GM19438 (cell line): ENCODE results near the gene RHOA.
"Not testable (repeated sequence)": the region's sequence is repeated elsewhere in the genome, so short reads cannot be mapped to it uniquely, and the experiment has no call there.

Experiments
- ATAC-seq: cut with Tn5 transposase; IDR thresholded peaks from one replicate; pipeline ENCODE4 v1.9.1; 2021; ENCODE audit warnings: low read depth; ENCODE audit not compliant: unreplicated experiment

RHOA gene

GRCh38 chr3:49412632-49413337 is 1.0 kb upstream of the RHOA start:
- no peak for ATAC-seq

- peak; percentile 28 for ATAC-seq
Measured at GRCh38 chr3:49411535-49411967, 225 bp downstream of the RHOA start.

GRCh38 chr3:49410846-49411534 is 786 bp downstream of the RHOA start:
- no peak for ATAC-seq

GRCh38 chr3:49410066-49410845 is 1.5 kb downstream of the RHOA start:
- ATAC-seq, result no peak

- ATAC-seq, result no peak
Measured at GRCh38 chr3:49406571-49407565, 4.9 kb downstream of the RHOA start.

- not testable (repeated sequence) for ATAC-seq
Measured at GRCh38 chr3:49405570-49405969, 6.2 kb downstream of the RHOA start.

GRCh38 chr3:49403891-49404290 is 7.9 kb downstream of the RHOA start:
- no peak for ATAC-seq

GRCh38 chr3:49401766-49402165 is 10.0 kb downstream of the RHOA start:
- no peak for ATAC-seq

- ATAC-seq, result no peak
Measured at GRCh38 chr3:49399461-49399860, 12.3 kb downstream of the RHOA start.

- ATAC-seq, result no peak
Measured at GRCh38 chr3:49397470-49397869, 14.3 kb downstream of the RHOA start.

- not testable (repeated sequence) for ATAC-seq
Measured at GRCh38 chr3:49391310-49391709, 20.5 kb downstream of the RHOA start.

GRCh38 chr3:49389297-49389696 is 22.5 kb downstream of the RHOA start:
- ATAC-seq, result no peak

GRCh38 chr3:49388289-49388820 is 23.4 kb downstream of the RHOA start:
- no peak for ATAC-seq

GRCh38 chr3:49387721-49388120 is 24.1 kb downstream of the RHOA start:
- no peak for ATAC-seq

GRCh38 chr3:49386056-49386756 is 25.6 kb downstream of the RHOA start:
- no peak for ATAC-seq

- no peak for ATAC-seq
Measured at GRCh38 chr3:49385617-49386016, 26.2 kb downstream of the RHOA start.

GRCh38 chr3:49383387-49383786 is 28.4 kb downstream of the RHOA start:
- ATAC-seq, result no peak

GRCh38 chr3:49378249-49378895 is 33.4 kb downstream of the RHOA start:
- no peak for ATAC-seq

- ATAC-seq, result no peak
Measured at GRCh38 chr3:49377483-49377882, 34.3 kb downstream of the RHOA start.
